WTC11 (cell line): ENCODE data around the gene CDRT15L2.
"Not testable (repeated sequence)": the region's sequence is repeated elsewhere in the genome, so short reads cannot be mapped to it uniquely, and the experiment has no call there.

Source experiments
- CTCF ChIP-seq: fragments of 200-600 bp; IDR thresholded peaks from 2 replicates; pipeline ENCODE4 v1.8.0; 2022; ENCODE audit warnings: antibody characterized with exemption
- SP1 ChIP-seq: sonication (generic); formaldehyde crosslinking; conservative IDR thresholded peaks from 2 replicates; pipeline ENCODE4 v1.8.1; 2022; ENCODE audit warnings: missing genetic modification reagents

GRCh38 chr17:20533206-20533605 is 46.3 kb upstream of the CDRT15L2 start:
- TF ChIP-seq SP1 (CRISPR knock-in tag); CTCF: not testable (repeated sequence)
